GM12801 (cell line): ENCODE data around the gene CHST9.

Experiments
- CTCF ChIP-seq: IDR thresholded peaks from one replicate; pipeline ENCODE4 v1.5.1; 2011; ENCODE audit warnings: control low read depth; ENCODE audit not compliant: insufficient read length; ENCODE audit errors: extremely low read depth

Gene CHST9

GRCh38 chr18:26989842-26990241, 195.3 kb downstream of the CHST9 start:
- no peak for TF ChIP-seq CTCF

- TF ChIP-seq CTCF = no peak
These were observed 203.6 kb downstream of the CHST9 start for GRCh38 chr18:26981360-26982082.

GRCh38 chr18:26978812-26979341, 206.2 kb downstream of the CHST9 start:
- TF ChIP-seq CTCF = no peak

GRCh38 chr18:26977781-26978180, 207.3 kb downstream of the CHST9 start:
- TF ChIP-seq CTCF = no peak

GRCh38 chr18:26976206-26976605, 208.9 kb downstream of the CHST9 start:
- no peak for TF ChIP-seq CTCF

GRCh38 chr18:26971409-26971808, 213.7 kb downstream of the CHST9 start:
- no peak for TF ChIP-seq CTCF

GRCh38 chr18:26970637-26971036, 214.5 kb downstream of the CHST9 start:
- TF ChIP-seq CTCF = no peak
